Stimulated activated CD8-positive, alpha-beta memory T cell treated with anti-CD3 and anti-CD28 coated beads, Interleukin-12 subunit alpha, Interleukin-12 subunit beta, amount 100 ng/mL, for 1 hour (primary cell): ENCODE results near the gene HOXB8.

Experiments
- DNase-seq: peaks from one replicate; pipeline ENCODE4 v3.0.0-alpha.2; 2020; ENCODE audit warnings: low read depth

Gene HOXB8

DNA sequence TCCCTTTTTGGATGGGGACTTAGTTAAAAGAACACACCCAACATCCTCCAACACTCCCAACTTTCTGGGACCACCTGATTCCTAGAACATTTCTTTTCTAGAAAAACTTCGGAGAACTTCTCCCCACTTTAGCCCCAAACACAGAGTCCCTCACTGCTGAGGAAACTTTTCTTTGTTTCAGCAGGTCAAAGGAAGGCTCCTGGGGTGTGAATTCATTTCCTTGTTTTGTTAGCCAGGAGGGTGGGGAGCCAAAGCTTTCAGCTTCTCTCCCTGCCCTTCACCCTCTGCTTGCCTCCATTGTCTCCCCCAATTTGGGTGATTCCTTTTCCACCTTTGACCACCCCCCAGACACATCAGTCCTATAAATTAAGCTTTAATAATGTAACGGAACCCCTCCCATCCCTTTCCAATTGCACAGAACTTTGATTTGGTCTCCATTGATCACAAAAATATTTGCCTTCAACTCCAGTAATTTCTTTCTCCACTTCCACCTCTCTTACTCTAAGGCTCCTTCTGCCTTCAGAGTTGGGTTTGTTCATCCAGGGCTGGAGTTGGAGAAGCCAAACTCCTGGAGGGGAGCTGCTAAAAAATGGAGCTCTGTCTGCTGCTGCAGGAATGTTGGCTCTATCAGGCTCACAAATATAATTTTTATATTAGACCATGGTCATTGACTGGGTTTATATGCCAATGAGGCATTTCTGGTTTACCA lies 47.3 kb downstream of the HOXB8 start:
- no peak for DNase-seq

GRCh38 chr17:48567209-48567608 lies 47.9 kb downstream of the HOXB8 start:
- DNase-seq = no peak

DNA sequence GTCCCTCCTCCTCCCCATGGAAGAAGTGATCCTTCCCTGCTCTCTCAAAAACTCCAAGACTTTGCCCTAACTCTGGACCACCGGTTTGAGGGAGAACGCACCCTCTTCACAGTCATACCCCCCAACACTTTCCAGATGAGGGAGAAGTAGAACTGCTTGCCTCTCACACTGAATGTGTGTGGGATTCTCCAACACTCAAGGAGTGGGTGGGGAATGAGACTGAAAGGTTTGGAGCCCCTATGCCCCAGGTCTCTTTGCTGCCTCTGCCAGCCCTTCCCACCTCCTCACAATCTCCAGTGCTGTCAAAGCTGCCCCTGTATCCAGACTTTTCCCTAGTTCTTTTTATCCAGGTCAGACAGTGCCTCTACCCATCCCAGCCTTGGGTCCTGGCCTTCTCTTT lies 48.4 kb downstream of the HOXB8 start:
- DNase-seq = no peak

DNA sequence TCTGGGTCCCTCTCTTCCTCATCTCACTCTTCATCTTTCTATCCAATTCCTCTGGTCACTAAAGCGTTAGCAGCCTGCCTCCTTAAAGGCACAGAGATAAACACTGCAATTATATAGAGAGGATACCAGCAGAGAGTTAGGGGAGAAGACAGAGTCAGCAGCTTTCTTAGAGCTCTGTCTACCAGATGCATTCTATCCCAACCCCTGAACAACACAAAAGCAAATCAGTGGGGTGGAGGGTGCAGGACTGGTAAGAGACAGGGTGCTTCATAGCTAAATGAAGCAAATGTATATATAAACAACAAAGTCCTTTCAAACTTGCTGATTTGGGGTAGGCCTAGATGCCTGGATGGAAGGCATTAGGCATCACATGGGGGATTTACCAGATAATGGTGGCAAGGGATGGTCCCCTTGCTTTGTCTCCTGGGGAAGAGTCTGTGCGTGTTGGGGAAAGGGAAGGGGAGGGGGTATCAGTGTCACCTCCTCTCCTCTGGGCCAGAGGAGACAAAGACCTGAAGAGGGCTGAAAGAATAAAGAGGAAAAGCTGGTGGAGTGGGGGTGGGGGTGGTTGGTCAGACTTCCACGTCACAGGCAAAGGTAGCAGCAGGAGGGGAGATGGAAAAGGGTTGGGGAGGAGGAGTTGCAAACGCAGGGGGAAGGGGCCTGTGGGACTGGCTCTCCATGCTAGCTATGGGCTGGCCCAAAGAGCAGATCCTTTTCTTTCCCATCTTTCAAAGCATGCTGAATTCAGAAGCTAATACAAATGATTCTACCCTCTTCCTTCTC lies 49.0 kb downstream of the HOXB8 start:
- no peak for DNase-seq

- no peak for DNase-seq
Measured at GRCh38 chr17:48565022-48565554, 50.0 kb downstream of the HOXB8 start.

DNA sequence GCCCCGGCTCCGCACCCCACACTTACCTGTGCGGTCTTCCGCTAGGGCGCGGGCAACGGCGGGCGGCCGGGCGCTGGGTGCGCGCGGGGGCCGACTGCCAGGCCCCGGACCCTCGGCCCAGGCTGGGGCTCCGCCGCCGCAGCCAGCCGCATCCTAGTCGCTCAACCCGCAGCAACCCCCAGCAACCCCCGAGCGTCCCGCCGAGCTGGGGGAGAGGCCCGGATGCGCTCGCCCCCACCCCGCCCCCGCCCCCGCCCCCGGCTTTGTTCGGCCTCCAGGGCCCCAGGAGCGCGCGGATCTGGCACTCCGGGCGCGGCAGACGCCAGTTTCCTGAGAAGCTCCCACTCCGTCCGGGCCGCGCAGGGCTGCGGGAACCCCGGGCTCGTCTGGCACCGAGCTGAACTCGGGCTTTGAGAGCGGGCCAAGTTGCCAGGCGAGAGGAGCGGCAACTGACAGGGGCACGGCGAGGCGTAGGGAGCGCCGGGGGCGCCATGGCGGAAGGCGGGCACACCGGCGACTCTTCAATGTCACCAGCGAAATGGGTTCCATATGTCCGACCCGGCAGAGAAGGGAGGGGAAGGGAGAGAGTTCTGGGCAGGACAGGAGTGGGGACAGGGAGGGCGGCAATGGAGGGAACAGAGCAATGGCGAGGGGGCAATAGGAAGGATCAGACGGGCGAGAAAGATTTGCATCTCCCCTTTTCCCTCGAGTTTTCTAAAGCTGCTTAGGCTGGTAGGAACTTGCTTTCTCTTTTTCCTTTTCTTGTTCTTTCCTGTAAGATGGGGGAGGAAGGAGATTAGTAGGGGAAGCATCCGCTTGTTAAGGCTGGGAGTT lies 50.7 kb downstream of the HOXB8 start:
- DNase-seq = no peak

GRCh38 chr17:48563867-48564187 lies 51.3 kb downstream of the HOXB8 start:
- DNase-seq = no peak

- no peak for DNase-seq
Measured at GRCh38 chr17:48563385-48563838, 51.7 kb downstream of the HOXB8 start.

DNA sequence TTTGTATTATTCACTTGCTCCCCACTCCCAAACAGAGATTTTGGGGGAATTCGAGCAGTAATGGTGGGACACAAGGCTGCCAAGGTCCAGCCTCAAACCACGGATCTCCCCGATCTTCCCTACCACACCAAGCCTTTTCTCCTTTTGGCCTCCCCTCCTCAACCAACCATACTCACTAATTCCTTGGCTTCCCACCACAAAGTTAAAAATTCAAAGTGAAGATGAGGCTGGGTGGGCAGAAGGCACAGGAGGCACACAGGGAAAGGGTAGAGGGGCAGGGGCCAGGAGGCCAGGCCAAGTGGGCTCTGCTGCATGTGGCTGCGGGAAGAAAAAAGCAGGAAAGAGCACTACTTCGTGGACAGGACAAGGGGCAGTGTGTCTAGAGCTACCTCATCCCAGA lies 52.2 kb downstream of the HOXB8 start:
- no peak for DNase-seq
